Heart left ventricle (tissue), 16 donors: ENCODE results near the gene ZNF521. TPM values are rescaled to one million over a fixed set of nuclear protein-coding genes. Genes with fewer than 3 reads are reported as not detected.

Experiments
- ATAC-seq, 4 donors: fragments of 200-7000 bp; cut with Tn5 transposase; one replicate each; pipeline ENCODE4 v1.9.1; 2020 to 2022; ENCODE audit warnings: moderate library complexity in 4 of 4, mild to moderate bottlenecking in 3 of 4, moderate number of reproducible peaks in 1 of 4
- DNase-seq, 5 donors: peaks; one replicate each; pipeline ENCODE4 v3.0.0-alpha.2; 2020
- H3K27ac ChIP-seq, 12 donors: fragments of 200-600 bp; sonication (generic) in 4 of 12; one replicate each; pipeline versions ENCODE4 v1.5.0 to v1.8.0; 2016 to 2022; ENCODE audit warnings: mild to moderate bottlenecking in 2 of 12
- H3K27me3 ChIP-seq, 9 donors: fragments of 200-600 bp; sonication (generic) in 2 of 9; one replicate each; pipeline versions ENCODE4 v1.5.1 to v1.8.0; 2016 to 2022; ENCODE audit warnings: mild to moderate bottlenecking in 3 of 9
- H3K36me3 ChIP-seq, 9 donors: fragments of 200-600 bp; sonication (generic) in 2 of 9; one replicate each; pipeline versions ENCODE4 v1.5.0 to v1.8.0; 2018 to 2022; ENCODE audit warnings: mild to moderate bottlenecking in 2 of 9
- H3K4me1 ChIP-seq, 12 donors: fragments of 200-600 bp; sonication (generic) in 4 of 12; one replicate each; pipeline versions ENCODE4 v1.5.0 to v1.8.0; 2016 to 2022; ENCODE audit warnings: mild to moderate bottlenecking in 3 of 12
- H3K4me3 ChIP-seq, 12 donors: fragments of 200-600 bp; sonication (generic) in 4 of 12; one replicate each; pipeline versions ENCODE4 v1.5.0 to v1.8.0; 2017 to 2022; ENCODE audit warnings: mild to moderate bottlenecking in 9 of 12, moderate library complexity in 4 of 12
- H3K9me3 ChIP-seq, 12 donors: fragments of 200-600 bp; sonication (generic) in 4 of 12; one replicate each; pipeline versions ENCODE4 v1.5.0 to v1.8.0; 2016 to 2022; ENCODE audit warnings: mild to moderate bottlenecking in 1 of 12
- POLR2A ChIP-seq, 2 donors: fragments of 450-650 bp; IDR thresholded peaks; one replicate each; pipeline ENCODE4 v1.6.1; 2017; ENCODE audit warnings: antibody characterized with exemption in 2 of 2, mild to moderate bottlenecking in 2 of 2, moderate library complexity in 2 of 2
- WGBS, 4 donors: extraction: QIAGEN DNeasy Blood & Tissue Kit in 2 of 4; methylation state at CpG; one replicate each; pipeline versions ENCODE4 v1.1.5 to v1.1.7; 2013 to 2018; 5-methylcytosine and 5-hydroxymethylcytosine counted together
- intact Hi-C, 10 donors: fragments of 100-400 bp; cut with DNase I; formaldehyde crosslinking; loops; one replicate each; pipeline versions ENCODE4 v1.11.1 to v1.14.2; 2022
- polyA plus RNA-seq, 2 donors: library from polyadenylated mRNA; stranded (reverse); fragments of 200-250 nt; gene quantifications; one replicate each; pipeline ENCODE4 v1.2.3, GENCODE V29; 2013
- total RNA-seq, 9 donors: library from RNA; depleted of rRNA in 2 of 9; stranded (reverse); fragments of >200 nt in 2 of 9; fragmentation: NEBNext Ultra II Directional in 3 of 9; extraction: Animal tissue kit (Norgen Biotek cat#: 25700) in 3 of 9; gene quantifications; one replicate each; pipeline versions ENCODE4 v1.1.0 to v1.2.4, GENCODE V29; 2016 to 2023
- TF ChIP-seq, protein P1 (sequence below), 12 donors: fragments of 200-600 bp; sonication (generic) in 4 of 12; IDR thresholded peaks; one replicate each; pipeline versions ENCODE4 v1.5.0 to v1.8.0; 2018 to 2022; ENCODE audit warnings: antibody characterized with exemption in 12 of 12, mild to moderate bottlenecking in 5 of 12
- donor health status: ischemic (EF 13 %, LVEDD 7.1; RV severe dilation, severe dysfunction).
- donor health status: healthy with polysubstance abuse.
- donor health status: DM: no; HTN: yes; CAD: no.
- donor health status: DM: no; HTN: no; CAD: no.
- donor health status: ischemic (EF 25% LVEDD 6.9; RV normal size, moderate dysfunction).
- donor health status: ischemic (EF 25% LVEDD 5.7; RV mildly dilated, moderate dysfunction).
- donor health status: healthy.
- donor health status: DM: yes; HTN: yes; CAD: no.
- donor health status: ischemic (EF 35%, LVEDD 5.7; RV mildly dilated, moderate dysfunction).
- donor health status: nonischemic (EF 11% LVEDD 7.7; RV severe dilation, severe dysfunction).
- donor health status: DM: yes; HTN: yes; CAD: no.
- donor health status: PGD.
- donor health status: ischemic (EF 29% LVEDD 5.4; RV normal size, mild dysfunction).
- donor health status: nonischemic (EF 23%, LVEDD 6.1; RV moderate dilation, normal function).

ZNF521 gene
- total and polyA plus RNA-seq, 11 donors = 1.5 to 24.4 (median 14.9) TPM

DNA sequence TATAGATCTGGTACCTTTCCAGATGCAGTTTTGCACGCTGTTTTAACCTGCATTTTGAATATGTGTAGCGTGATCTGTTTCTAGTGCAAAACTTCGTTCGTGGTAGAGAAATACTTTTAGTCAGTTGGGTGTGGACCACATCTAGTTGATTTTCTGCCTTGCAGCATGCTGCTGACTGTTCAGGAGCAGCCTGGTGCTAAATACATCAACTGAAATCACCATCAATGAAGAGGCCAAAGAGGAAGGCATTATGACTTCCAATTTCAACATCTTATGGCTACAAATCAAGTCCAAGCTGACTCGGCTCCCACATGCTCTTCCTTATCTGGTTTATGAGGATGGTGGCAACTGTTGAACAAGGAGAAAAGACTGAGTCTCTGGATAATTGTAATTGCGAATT is 298.5 kb downstream of the ZNF521 start:
- Histone ChIP-seq H3K4me3 (no peak overlapping the region), H3K27me3 (no peaks in the 10 kb centered on the region), H3K36me3 (no peaks in the 10 kb centered on the region), H3K9me3 (peaks cover 0 to 4% (median 0%) of the 10 kb centered on the region in 12 donors), H3K27ac (no peak overlapping the region), H3K4me1 (no peaks in the 10 kb centered on the region)
- DNase-seq (no peak), ATAC-seq (no peak)
- WGBS, 4 donors = 88 to 93% (median 90%) methylated on average over 6 of the region's 6 CpGs
- intact Hi-C loops = no loop called here
- TF ChIP-seq, protein P1, sequence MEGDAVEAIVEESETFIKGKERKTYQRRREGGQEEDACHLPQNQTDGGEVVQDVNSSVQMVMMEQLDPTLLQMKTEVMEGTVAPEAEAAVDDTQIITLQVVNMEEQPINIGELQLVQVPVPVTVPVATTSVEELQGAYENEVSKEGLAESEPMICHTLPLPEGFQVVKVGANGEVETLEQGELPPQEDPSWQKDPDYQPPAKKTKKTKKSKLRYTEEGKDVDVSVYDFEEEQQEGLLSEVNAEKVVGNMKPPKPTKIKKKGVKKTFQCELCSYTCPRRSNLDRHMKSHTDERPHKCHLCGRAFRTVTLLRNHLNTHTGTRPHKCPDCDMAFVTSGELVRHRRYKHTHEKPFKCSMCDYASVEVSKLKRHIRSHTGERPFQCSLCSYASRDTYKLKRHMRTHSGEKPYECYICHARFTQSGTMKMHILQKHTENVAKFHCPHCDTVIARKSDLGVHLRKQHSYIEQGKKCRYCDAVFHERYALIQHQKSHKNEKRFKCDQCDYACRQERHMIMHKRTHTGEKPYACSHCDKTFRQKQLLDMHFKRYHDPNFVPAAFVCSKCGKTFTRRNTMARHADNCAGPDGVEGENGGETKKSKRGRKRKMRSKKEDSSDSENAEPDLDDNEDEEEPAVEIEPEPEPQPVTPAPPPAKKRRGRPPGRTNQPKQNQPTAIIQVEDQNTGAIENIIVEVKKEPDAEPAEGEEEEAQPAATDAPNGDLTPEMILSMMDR (IDR thresholded peaks at IDR 0.05) = no peak
- TF ChIP-seq POLR2A (IDR thresholded peaks at IDR 0.05) = no peak

DNA sequence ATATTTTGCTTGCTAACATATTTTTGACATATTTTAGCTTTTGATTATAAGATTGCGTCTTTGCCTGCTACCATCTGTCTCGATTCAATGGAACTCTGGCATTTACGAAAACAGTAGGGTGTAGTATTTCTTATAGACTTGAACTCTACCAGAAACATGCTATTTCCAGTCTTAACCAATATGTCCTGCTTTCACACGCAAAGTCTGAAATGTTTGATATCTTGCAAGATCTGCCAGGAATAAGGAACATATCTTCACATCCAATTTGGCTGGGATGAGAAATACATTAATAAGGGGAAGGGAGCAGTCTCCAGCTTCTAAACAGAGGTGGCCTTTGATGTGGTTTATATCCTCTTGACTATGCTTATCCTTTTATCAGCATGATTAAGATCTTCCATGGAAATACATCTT is 299.4 kb downstream of the ZNF521 start:
- no peak for TF ChIP-seq POLR2A (IDR thresholded peaks at IDR 0.05)
- DNase-seq (no peak), ATAC-seq (no peak)
- WGBS, 4 donors = 95 to 98% (median 98%) methylated on average over 4 of the region's 4 CpGs
- no peak overlapping the region for H3K4me3 ChIP-seq
- H3K27ac ChIP-seq = no peak overlapping the region
- intact Hi-C loops = no loop called here
- peaks cover 0 to 4% (median 0%) of the 10 kb centered on the region in 12 donors for H3K9me3 ChIP-seq
- no peaks in the 10 kb centered on the region for H3K36me3 ChIP-seq
- H3K4me1 ChIP-seq = no peaks in the 10 kb centered on the region
- H3K27me3 ChIP-seq = no peaks in the 10 kb centered on the region

DNA sequence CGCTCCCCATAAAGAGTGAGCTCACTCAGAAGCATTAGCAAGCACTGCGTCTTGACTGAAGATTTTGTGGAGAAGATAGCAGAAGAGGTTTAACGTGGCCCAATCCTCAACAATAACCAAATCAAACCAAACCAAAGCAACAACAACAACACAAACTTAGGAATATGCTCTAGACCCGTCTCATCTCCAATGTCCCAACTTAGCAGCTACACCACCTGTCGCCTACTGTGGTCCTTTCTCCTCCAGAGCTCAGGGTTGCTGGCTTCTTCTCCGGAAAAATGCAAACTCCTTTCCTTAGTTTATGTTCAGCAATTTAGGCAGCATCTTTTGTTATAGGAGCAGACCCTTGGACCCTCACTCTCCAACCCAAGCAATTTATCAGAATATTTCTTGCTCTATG is 301.4 kb downstream of the ZNF521 start:
- no peaks in the 10 kb centered on the region for H3K27me3 ChIP-seq
- H3K27ac ChIP-seq = no peak overlapping the region
- H3K36me3 ChIP-seq = no peaks in the 10 kb centered on the region
- DNase-seq (no peak), ATAC-seq (no peak)
- no peak overlapping the region for H3K4me3 ChIP-seq
- no peaks in the 10 kb centered on the region for H3K4me1 ChIP-seq
- 95 to 98% (median 96%) methylated on average over 6 of the region's 6 CpGs for WGBS, 4 donors
- intact Hi-C loops = no loop called here
- TF ChIP-seq POLR2A (IDR thresholded peaks at IDR 0.05) = no peak
- TF ChIP-seq, protein P1 (IDR thresholded peaks at IDR 0.05) = no peak
- peaks cover 0 to 4% (median 0%) of the 10 kb centered on the region in 12 donors for H3K9me3 ChIP-seq

DNA sequence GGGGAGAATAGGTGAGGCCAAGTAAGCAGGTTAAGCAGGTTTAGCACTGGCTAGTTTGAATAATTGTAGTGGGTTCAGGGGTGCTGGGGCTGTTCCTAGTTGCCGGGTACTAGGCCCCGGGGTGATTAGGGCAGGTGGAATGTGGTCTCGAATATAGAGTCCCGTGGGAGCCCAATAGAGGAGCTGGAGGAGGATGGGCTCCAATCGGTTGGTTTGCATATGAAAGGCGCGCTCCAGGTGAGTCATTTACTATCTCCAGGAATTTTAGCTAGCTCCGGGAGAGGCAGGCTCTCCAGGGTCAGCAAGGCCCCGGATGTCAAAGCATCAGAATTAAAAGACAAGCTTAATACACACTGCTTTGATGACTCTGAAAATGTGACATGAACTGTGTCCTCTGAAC is 304.0 kb downstream of the ZNF521 start:
- TF ChIP-seq, protein P1 (IDR thresholded peaks at IDR 0.05) = no peak
- TF ChIP-seq POLR2A (IDR thresholded peaks at IDR 0.05) = no peak
- intact Hi-C loops = loop anchor here in 1 of 10 donors (10.0 kb wide), 1 partner anchor 63 kb away; no protein-coding TSS in a partner anchor
- H3K27ac ChIP-seq = no peak overlapping the region
- H3K4me1 ChIP-seq = peaks cover 0 to 2% (median 0%) of the 10 kb centered on the region in 12 donors
- H3K36me3 ChIP-seq = no peaks in the 10 kb centered on the region
- DNase-seq (no peak), ATAC-seq (no peak)
- 62 to 81% (median 74%) methylated on average over 9 of the region's 9 CpGs for WGBS, 4 donors
- H3K4me3 ChIP-seq = no peak overlapping the region
- H3K9me3 ChIP-seq = no peaks in the 10 kb centered on the region
- no peaks in the 10 kb centered on the region for H3K27me3 ChIP-seq

DNA sequence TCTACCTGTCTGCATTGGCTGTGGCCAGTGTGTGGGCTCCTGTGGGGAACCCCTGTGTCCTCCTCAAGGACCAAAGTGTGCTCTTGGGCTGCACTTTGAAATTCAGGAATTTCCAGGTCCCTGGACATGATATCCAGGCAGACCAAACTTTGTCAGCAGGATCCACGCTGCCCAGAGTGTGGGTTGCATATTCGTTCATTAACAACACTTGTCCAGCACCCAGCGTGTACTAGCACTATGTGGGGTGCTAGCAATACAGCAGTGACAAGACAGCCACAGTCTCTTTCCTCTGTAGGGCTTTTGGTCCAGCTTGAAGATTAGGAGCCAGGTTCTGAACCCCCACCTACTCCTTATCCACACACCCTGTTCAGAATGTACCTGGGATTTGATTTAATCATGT is 304.5 kb downstream of the ZNF521 start:
- H3K4me3 ChIP-seq = no peak overlapping the region
- H3K4me1 ChIP-seq = peaks cover 0 to 7% (median 0%) of the 10 kb centered on the region in 12 donors
- no peak for ATAC-seq
- H3K36me3 ChIP-seq = no peaks in the 10 kb centered on the region
- DNase-seq = no peak
- intact Hi-C loops = loop anchor here in 1 of 10 donors (10.0 kb wide), 1 partner anchor 63 kb away; no protein-coding TSS in a partner anchor
- H3K27ac ChIP-seq = no peak overlapping the region
- WGBS, 4 donors = 70 to 97% (median 95%) methylated on average over 2 to 3 of the region's 3 CpGs
- no peaks in the 10 kb centered on the region for H3K9me3 ChIP-seq
- no peak for TF ChIP-seq POLR2A (IDR thresholded peaks at IDR 0.05)
- TF ChIP-seq, protein P1 (IDR thresholded peaks at IDR 0.05) = no peak
- H3K27me3 ChIP-seq = no peaks in the 10 kb centered on the region
